ENCODE results near the gene PLBD1.
A peak's percentile ranks its signal among the peaks of the same experiment; 100 is the strongest.

The PLBD1 gene

GRCh38 chr12:14460212-14460841 lies 107.4 kb downstream of the PLBD1 start:
- H3K27ac ChIP-seq, result no peak overlapping the region
- no peak for TF ChIP-seq CTCF (conservative IDR thresholded peaks at IDR 0.05)
- no peak for TF ChIP-seq ZFX (IDR thresholded peaks at IDR 0.05)

GRCh38 chr12:14454098-14454907 lies 113.4 kb downstream of the PLBD1 start:
- TF ChIP-seq CTCF (conservative IDR thresholded peaks at IDR 0.05) (peak; percentile 87), ZFX (IDR thresholded peaks at IDR 0.05) (no peak)
- no peak overlapping the region for H3K27ac ChIP-seq

Measured in C4-2B (cell line).